ENCODE results near the gene ZDHHC18.
"Not testable (repeated sequence)": the region's sequence is repeated elsewhere in the genome, so short reads cannot be mapped to it uniquely, and the experiment has no call there.

ZDHHC18 gene

GRCh38 chr1:26864610-26865480, 38.4 kb downstream of the ZDHHC18 start:
- H3K4me3 ChIP-seq, result peak overlapping the region; percentile 80
- H4K20me1 ChIP-seq, result no peaks in the 10 kb centered on the region
- H3K27me3 ChIP-seq, result no peaks in the 10 kb centered on the region
- no peaks in the 10 kb centered on the region for H3K9me3 ChIP-seq
- H3K27ac ChIP-seq, result peak overlapping the region; percentile 87
- H3K36me3 ChIP-seq, result no peaks in the 10 kb centered on the region
- no peak for TF ChIP-seq Cebpa-rat (IDR thresholded peaks at IDR 0.05)
- H3K4me2 ChIP-seq, result peak overlapping the region; percentile 99
- peaks cover 23% of the 10 kb centered on the region for H3K4me1 ChIP-seq
- H3K9ac ChIP-seq, result peak overlapping the region; percentile 87

DNA sequence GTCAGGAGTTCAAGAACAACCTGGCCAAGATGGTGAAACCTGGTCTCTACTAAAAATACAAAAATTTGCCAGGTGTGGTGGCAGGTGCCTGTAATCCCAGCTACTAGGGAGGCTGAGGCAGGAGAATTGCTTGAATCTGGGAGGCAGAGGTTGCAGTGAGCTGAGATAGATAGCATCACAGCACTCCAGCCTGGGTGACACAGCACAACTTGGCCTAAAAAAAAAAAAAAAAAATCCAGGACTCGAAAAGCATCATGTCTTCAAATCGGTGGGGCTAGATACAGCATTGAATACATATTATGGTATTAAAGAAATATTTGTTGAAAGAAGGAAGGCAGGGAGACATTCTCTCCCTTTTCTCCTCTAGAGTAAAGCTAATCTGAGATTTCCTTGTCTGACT, 46.6 kb downstream of the ZDHHC18 start:
- H3K36me3 ChIP-seq, result peaks cover 33% of the 10 kb centered on the region
- H3K27me3 ChIP-seq, H3K9ac ChIP-seq, H3K9me3 ChIP-seq, H3K4me3 ChIP-seq, H3K27ac ChIP-seq, H3K4me2 ChIP-seq, H3K4me1 ChIP-seq, H4K20me1 ChIP-seq: not testable (repeated sequence)

DNA sequence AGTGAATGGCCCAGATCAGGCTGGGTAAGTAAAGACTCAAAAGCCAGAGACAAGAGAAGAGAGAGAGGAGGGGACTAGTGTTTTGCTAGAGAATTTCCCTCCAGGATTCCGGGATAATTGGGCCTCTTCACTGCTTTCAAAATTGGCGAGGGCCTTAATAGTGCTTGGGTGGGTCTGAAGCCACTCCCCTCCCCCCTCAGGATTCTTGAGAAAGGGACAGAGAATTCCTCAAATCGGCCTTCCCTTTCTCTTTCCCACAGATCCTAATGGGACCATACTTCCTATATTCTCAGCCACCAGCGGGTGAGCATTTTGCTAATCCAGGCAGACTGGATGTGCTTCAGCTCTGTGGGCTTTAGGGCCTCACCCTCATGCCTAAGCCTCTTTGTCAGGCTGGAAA, 48.4 kb downstream of the ZDHHC18 start:
- H3K9ac ChIP-seq, result peak overlapping the region; percentile 52
- H3K4me1 ChIP-seq, result no peaks in the 10 kb centered on the region
- peaks cover 51% of the 10 kb centered on the region for H3K36me3 ChIP-seq
- H3K4me3 ChIP-seq, result no peak overlapping the region
- TF ChIP-seq Cebpa-rat (IDR thresholded peaks at IDR 0.05), result no peak
- peaks cover 18% of the 10 kb centered on the region for H4K20me1 ChIP-seq
- H3K9me3 ChIP-seq, result no peaks in the 10 kb centered on the region
- no peak overlapping the region for H3K4me2 ChIP-seq
- no peaks in the 10 kb centered on the region for H3K27me3 ChIP-seq
- no peak overlapping the region for H3K27ac ChIP-seq

DNA sequence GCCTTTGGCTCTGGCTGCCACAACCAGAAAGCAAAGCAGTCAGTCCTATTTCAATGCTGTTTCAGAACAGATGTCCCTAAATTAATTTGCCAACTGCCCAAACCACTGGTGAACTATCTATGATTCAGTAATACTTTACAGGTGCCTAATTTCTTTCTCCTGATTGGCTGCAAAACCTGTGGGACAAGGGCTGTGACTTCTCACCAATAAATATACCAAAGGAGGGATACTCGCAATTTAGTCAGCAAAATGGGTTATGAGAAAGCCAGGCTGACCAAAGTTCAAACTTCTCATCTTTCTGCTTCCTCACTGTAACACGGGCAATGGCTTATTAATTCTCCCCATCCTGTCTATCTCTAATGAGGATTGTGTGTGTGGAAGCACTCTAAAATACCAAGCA, 50.8 kb downstream of the ZDHHC18 start:
- H3K9ac ChIP-seq, result peak overlapping the region; percentile 11; the same call in 1 of the 2 replicates
- H3K27ac ChIP-seq, result no peak overlapping the region
- no peak for TF ChIP-seq Cebpa-rat (IDR thresholded peaks at IDR 0.05)

GRCh38 chr1:26879793-26880192, 53.3 kb downstream of the ZDHHC18 start:
- no peak overlapping the region for H3K27ac ChIP-seq
- peaks cover 96% of the 10 kb centered on the region for H3K36me3 ChIP-seq
- no peak overlapping the region for H3K4me3 ChIP-seq
- no peaks in the 10 kb centered on the region for H3K4me1 ChIP-seq
- no peak for TF ChIP-seq Cebpa-rat (IDR thresholded peaks at IDR 0.05)
- no peak overlapping the region for H3K4me2 ChIP-seq
- no peaks in the 10 kb centered on the region for H3K27me3 ChIP-seq
- no peak overlapping the region for H3K9ac ChIP-seq
- H4K20me1 ChIP-seq, result peaks cover 41% of the 10 kb centered on the region
- H3K9me3 ChIP-seq, result no peaks in the 10 kb centered on the region

More for the DNA sequence above, 50.8 kb downstream of the ZDHHC18 start:
- peaks cover 29% of the 10 kb centered on the region for H4K20me1 ChIP-seq
- no peak overlapping the region for H3K4me3 ChIP-seq
- no peak overlapping the region for H3K4me2 ChIP-seq
- H3K36me3 ChIP-seq, result peaks cover 75% of the 10 kb centered on the region
- no peaks in the 10 kb centered on the region for H3K4me1 ChIP-seq
- H3K9me3 ChIP-seq, result no peaks in the 10 kb centered on the region
- H3K27me3 ChIP-seq, result no peaks in the 10 kb centered on the region

- H3K4me1 ChIP-seq, H3K4me3 ChIP-seq, H3K4me2 ChIP-seq, H3K9ac ChIP-seq, H3K27me3 ChIP-seq, H3K27ac ChIP-seq, H3K9me3 ChIP-seq: not testable (repeated sequence)
- peaks cover 98% of the 10 kb centered on the region for H3K36me3 ChIP-seq
- H4K20me1 ChIP-seq, result peaks cover 58% of the 10 kb centered on the region
These were observed 55.1 kb downstream of the ZDHHC18 start for GRCh38 chr1:26881611-26882010.

DNA sequence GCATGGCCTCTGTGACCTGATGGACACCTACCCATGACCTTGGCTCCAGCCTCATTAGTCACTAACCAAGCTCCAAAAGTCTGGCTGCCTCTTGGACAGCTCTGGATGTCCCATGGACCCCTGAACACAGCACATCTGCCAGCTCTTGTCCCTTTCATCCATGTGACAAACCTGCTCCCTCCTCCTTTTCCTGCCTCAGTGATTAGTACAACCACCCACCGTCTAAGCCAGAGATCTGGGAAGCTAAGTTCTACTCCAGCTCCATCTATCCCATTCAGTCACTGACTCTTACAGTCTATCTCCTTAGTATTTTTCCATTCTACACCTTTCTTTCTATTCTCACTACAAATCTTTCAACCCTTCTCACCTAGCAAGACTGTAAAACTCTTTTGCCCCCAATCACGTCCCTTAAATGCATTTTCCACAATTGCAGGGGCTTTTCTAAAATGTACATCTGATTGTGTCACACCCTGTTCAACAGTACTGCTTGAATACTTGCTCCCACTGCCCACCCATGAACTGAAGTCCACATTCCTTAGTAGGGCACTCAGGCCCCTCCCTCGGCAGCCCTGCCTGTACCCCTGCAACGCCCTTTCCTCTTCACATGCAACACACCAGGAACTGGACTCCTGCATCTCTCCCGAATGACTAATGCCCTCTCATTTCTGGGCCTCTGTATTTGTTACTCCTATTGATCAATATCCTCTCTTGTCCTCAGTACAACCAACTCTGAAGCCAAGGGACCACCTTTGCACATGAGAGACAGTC, 56.4 kb downstream of the ZDHHC18 start:
- Histone ChIP-seq H3K4me2 (no peak overlapping the region), H3K27ac (no peak overlapping the region), H3K9ac (no peak overlapping the region), H3K4me3 (no peak overlapping the region), H3K27me3 (no peaks in the 10 kb centered on the region), H3K36me3 (peaks cover 98% of the 10 kb centered on the region), H3K4me1 (no peaks in the 10 kb centered on the region), H3K9me3 (no peaks in the 10 kb centered on the region), H4K20me1 (peaks cover 68% of the 10 kb centered on the region)
- TF ChIP-seq Cebpa-rat (IDR thresholded peaks at IDR 0.05), result no peak

- no peak overlapping the region for H3K27ac ChIP-seq
- peaks cover 59% of the 10 kb centered on the region for H4K20me1 ChIP-seq
- peaks cover 25% of the 10 kb centered on the region for H3K4me1 ChIP-seq
- no peaks in the 10 kb centered on the region for H3K27me3 ChIP-seq
- H3K9ac ChIP-seq, result no peak overlapping the region
- TF ChIP-seq Cebpa-rat (IDR thresholded peaks at IDR 0.05), result no peak
- H3K4me2 ChIP-seq, result no peak overlapping the region
- no peaks in the 10 kb centered on the region for H3K9me3 ChIP-seq
- H3K4me3 ChIP-seq, result no peak overlapping the region
- peaks cover 78% of the 10 kb centered on the region for H3K36me3 ChIP-seq
These were observed 60.6 kb downstream of the ZDHHC18 start for GRCh38 chr1:26887125-26887524.

- H3K27ac ChIP-seq, result no peak overlapping the region
- H3K36me3 ChIP-seq, result peaks cover 78% of the 10 kb centered on the region
- no peak overlapping the region for H3K4me2 ChIP-seq
- H3K4me3 ChIP-seq, result no peak overlapping the region
- H3K27me3 ChIP-seq, result no peaks in the 10 kb centered on the region
- peak overlapping the region; percentile 90; the same call in 1 of the 2 replicates for H3K9ac ChIP-seq
- H3K9me3 ChIP-seq, result no peaks in the 10 kb centered on the region
- peaks cover 52% of the 10 kb centered on the region for H4K20me1 ChIP-seq
- no peak for TF ChIP-seq Cebpa-rat (IDR thresholded peaks at IDR 0.05)
- H3K4me1 ChIP-seq, result peaks cover 25% of the 10 kb centered on the region
These were observed 61.7 kb downstream of the ZDHHC18 start for GRCh38 chr1:26888231-26888630.

All from BLaER1 (cell line).